Neural cell (in vitro differentiated cells): ENCODE measurements around the gene FANCC. TPM values are rescaled to one million over a fixed set of nuclear protein-coding genes. Genes with fewer than 3 reads are reported as not detected.

Experiments
- H2AFZ ChIP-seq: fragments of 200-600, 300-800 bp; sonication (generic), shearing (Covaris generic); 2 replicates; pipeline ENCODE4 v1.6.0; 2014; ENCODE audit warnings: low read depth, mild to moderate bottlenecking, antibody characterized with exemption, low read length, moderate library complexity
- H3F3A ChIP-seq: fragments of 200-600 bp; shearing (Covaris generic); 2 replicates; pipeline ENCODE4 v1.6.1; 2016; ENCODE audit warnings: mild to moderate bottlenecking, moderate library complexity, mixed read lengths, antibody characterized with exemption, low read length; ENCODE audit not compliant: insufficient read depth, poor library complexity, severe bottlenecking
- H3K27ac ChIP-seq: fragments of 200-600, 300-800 bp; sonication (generic), shearing (Covaris generic); 2 replicates; pipeline ENCODE4 v1.5.1; 2014; ENCODE audit warnings: mild to moderate bottlenecking, low read length, moderate library complexity
- H3K27me3 ChIP-seq: fragments of 300-800, 200-600 bp; sonication (generic), shearing (Covaris generic); 2 replicates; pipeline ENCODE4 v1.6.0; 2014; ENCODE audit warnings: mild to moderate bottlenecking, low read depth, low read length, moderate library complexity; ENCODE audit not compliant: insufficient read depth
- H3K36me3 ChIP-seq: fragments of 300-800, 200-600 bp; sonication (generic), shearing (Covaris generic); 2 replicates; pipeline ENCODE4 v1.5.1; 2014; ENCODE audit warnings: mild to moderate bottlenecking, antibody characterized with exemption, low read length, moderate library complexity; ENCODE audit not compliant: insufficient read depth
- H3K4me2 ChIP-seq: fragments of 300-800, 200-600 bp; sonication (generic), shearing (Covaris generic); 2 replicates; pipeline ENCODE4 v1.6.0; 2014; ENCODE audit warnings: mild to moderate bottlenecking, low read length
- H3K4me3 ChIP-seq: fragments of 300-800, 200-600 bp; sonication (generic), shearing (Covaris generic); 2 replicates; pipeline ENCODE4 v1.5.1; 2014; ENCODE audit warnings: mild to moderate bottlenecking, low read length, moderate library complexity
- H3K79me2 ChIP-seq: fragments of 200-600 bp; shearing (Covaris generic); replicated peaks from 2 replicates; pipeline ENCODE4 v1.6.0; 2014; ENCODE audit warnings: mild to moderate bottlenecking, low read length, moderate library complexity; ENCODE audit not compliant: insufficient read depth
- H3K9ac ChIP-seq: fragments of 300-800, 200-600 bp; sonication (generic), shearing (Covaris generic); 2 replicates; pipeline ENCODE4 v1.6.1; 2016; ENCODE audit warnings: mild to moderate bottlenecking, low read length, mixed read lengths
- H3K9me2 ChIP-seq: fragments of 200-600 bp; shearing (Covaris generic); 2 replicates; pipeline ENCODE4 v1.6.1; 2016; ENCODE audit warnings: mild to moderate bottlenecking, low read length, mixed read lengths; ENCODE audit not compliant: insufficient read depth
- H3K9me3 ChIP-seq: fragments of 200-600, 300-800 bp; sonication (generic), shearing (Covaris generic); 2 replicates; pipeline ENCODE4 v1.6.1; 2016; ENCODE audit warnings: mild to moderate bottlenecking, mixed run types, low read length, moderate library complexity, mixed read lengths
- H4K20me1 ChIP-seq: fragments of 200-600 bp; shearing (Covaris generic); 2 replicates; pipeline ENCODE4 v1.6.1; 2016; ENCODE audit warnings: mild to moderate bottlenecking, mixed run types; ENCODE audit not compliant: insufficient read depth
- CTCF ChIP-seq: fragments of 450-650 bp; IDR thresholded peaks from 2 replicates; pipeline ENCODE4 v1.5.1; 2014; ENCODE audit warnings: antibody characterized with exemption, mild to moderate bottlenecking, moderate library complexity; ENCODE audit not compliant: poor library complexity, severe bottlenecking
- EP300 ChIP-seq: fragments of 450-650 bp; conservative IDR thresholded peaks from 2 replicates; pipeline ENCODE4 v1.6.1; 2014; ENCODE audit warnings: antibody characterized with exemption, mild to moderate bottlenecking, moderate library complexity; ENCODE audit not compliant: poor library complexity, severe bottlenecking
- EZH2 ChIP-seq: fragments of 200-600, 300-800 bp; shearing (Covaris generic), sonication (generic); IDR thresholded peaks from 2 replicates; pipeline ENCODE4 v1.6.1; 2014; ENCODE audit warnings: antibody characterized with exemption, low read length, borderline replicate concordance, mild to moderate bottlenecking; ENCODE audit not compliant: insufficient read depth, poor library complexity, severe bottlenecking
- MXI1 ChIP-seq: fragments of 450-650 bp; conservative IDR thresholded peaks from 2 replicates; pipeline ENCODE4 v1.6.1; 2014; ENCODE audit warnings: antibody characterized with exemption, mild to moderate bottlenecking; ENCODE audit not compliant: poor library complexity, severe bottlenecking
- POLR2AphosphoS5 ChIP-seq: IDR thresholded peaks from 2 replicates; pipeline ENCODE4 v1.6.1; 2012
- RAD21 ChIP-seq: fragments of 450-650 bp; conservative IDR thresholded peaks from 2 replicates; pipeline ENCODE4 v1.6.1; 2014; ENCODE audit warnings: antibody characterized with exemption, mild to moderate bottlenecking, moderate library complexity
- REST ChIP-seq: IDR thresholded peaks from 2 replicates; pipeline ENCODE4 v1.6.1; 2012; ENCODE audit warnings: borderline replicate concordance
- SMC3 ChIP-seq: fragments of 450-650 bp; conservative IDR thresholded peaks from 2 replicates; pipeline ENCODE4 v1.6.1; 2014; ENCODE audit warnings: antibody characterized with exemption, mild to moderate bottlenecking, moderate library complexity; ENCODE audit not compliant: poor library complexity
- TAF1 ChIP-seq: IDR thresholded peaks from 2 replicates; pipeline ENCODE4 v1.6.1; 2012; ENCODE audit warnings: low read depth
- polyA plus RNA-seq: library from polyadenylated mRNA; depleted of rRNA; stranded (reverse); fragments of >200 nt; gene quantifications from 2 replicates; pipeline ENCODE4 v1.2.3, GENCODE V29; 2014

Gene FANCC
- polyA plus RNA-seq, 1 donor from 2014 or later: 9.7 TPM

GRCh38 chr9:95305770-95306492, 11.6 kb downstream of the FANCC start:
- TF ChIP-seq EZH2: no peak
- TF ChIP-seq POLR2AphosphoS5: no peak
- TF ChIP-seq CTCF: no peak
- TF ChIP-seq EP300: no peak
- no peak for TF ChIP-seq TAF1
- no peak for TF ChIP-seq MXI1
- no peak for TF ChIP-seq REST
- TF ChIP-seq SMC3: no peak
- no peak for TF ChIP-seq RAD21
- Histone ChIP-seq H2AFZ (no peak overlapping the region), H3K9me2 (no peaks in the 10 kb centered on the region), H3F3A (no peaks in the 10 kb centered on the region), H4K20me1 (no peaks in the 10 kb centered on the region), H3K9ac (no peak overlapping the region), H3K9me3 (no peaks in the 10 kb centered on the region), H3K4me2 (no peak overlapping the region), H3K79me2 (peaks cover 6% of the 10 kb centered on the region), H3K27ac (no peak overlapping the region), H3K36me3 (no peaks in the 10 kb centered on the region), H3K4me3 (no peak overlapping the region), H3K27me3 (no peaks in the 10 kb centered on the region)

- no peaks in the 10 kb centered on the region for H3K27me3 ChIP-seq
- no peaks in the 10 kb centered on the region for H3K9me2 ChIP-seq
- H2AFZ ChIP-seq: no peak overlapping the region
- no peak overlapping the region for H3K27ac ChIP-seq
- no peaks in the 10 kb centered on the region for H3K79me2 ChIP-seq
- H3K9ac ChIP-seq: no peak overlapping the region
- H3K36me3 ChIP-seq: no peaks in the 10 kb centered on the region
- H3K9me3 ChIP-seq: no peaks in the 10 kb centered on the region
- H4K20me1 ChIP-seq: no peaks in the 10 kb centered on the region
- no peaks in the 10 kb centered on the region for H3F3A ChIP-seq
- TF ChIP-seq RAD21 (no peak), SMC3 (no peak), REST (no peak), TAF1 (no peak), EZH2 (no peak), MXI1 (no peak), CTCF (no peak), POLR2AphosphoS5 (no peak), EP300 (no peak)
- no peak overlapping the region for H3K4me2 ChIP-seq
- no peak overlapping the region for H3K4me3 ChIP-seq
Measured at GRCh38 chr9:95302479-95302878, 15.0 kb downstream of the FANCC start.
